Measurements from ENCODE around the gene FSD1. TPM values are rescaled to one million over a fixed set of nuclear protein-coding genes. Genes with fewer than 3 reads are reported as not detected.

Gene FSD1
- total RNA-seq, 2 experiments from 2014 or later: 19.8 to 23.2 TPM

DNA sequence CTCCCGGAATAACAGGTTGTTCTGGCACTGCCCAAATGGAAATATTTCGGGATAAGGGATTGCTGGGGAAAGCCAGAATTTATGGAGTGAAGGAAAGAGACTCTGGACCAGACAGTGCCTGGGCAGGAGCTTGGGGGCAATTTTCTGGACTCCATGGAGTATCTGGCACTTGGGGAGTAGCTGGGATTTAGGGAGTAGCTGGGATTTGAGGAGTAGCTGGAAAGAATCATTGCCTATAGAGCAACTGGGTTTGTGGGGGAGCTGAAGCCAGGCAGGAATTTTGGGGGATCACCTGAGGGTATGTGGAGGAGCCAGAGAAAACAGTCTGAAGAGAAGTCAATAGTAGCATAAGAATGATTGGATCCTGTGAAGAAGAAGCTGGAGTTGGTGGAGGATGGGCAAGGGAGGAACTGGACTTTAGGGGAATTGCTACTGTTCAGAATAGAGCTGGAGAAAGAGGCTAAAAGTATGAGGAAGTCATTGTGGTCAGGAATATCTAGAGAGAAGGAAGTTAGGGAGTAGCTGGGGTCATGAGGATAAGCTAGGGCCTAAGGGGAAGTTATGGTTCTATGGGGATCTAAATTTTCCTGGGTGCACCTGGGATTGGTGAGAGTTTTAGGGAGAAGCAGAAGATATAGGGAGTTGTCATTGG lies 14.8 kb downstream of the FSD1 start:
- H3K9me3 ChIP-seq (ENCODE audit: low read length): 0 out of 2 replicates have a peak, but pooled peaks cover 8% of the 10 kb centered on the region
- ChIA-PET POLR2A (interaction anchor here (0.7 to 1.7 kb wide), 2 partner anchors 10 to 15 kb away, joined by 3 to 4 read pairs; no protein-coding TSS in a partner anchor), CTCF (ENCODE audit: unreplicated experiment) (interaction anchor here (0.5 kb wide), 2 partner anchors 17 to 51 kb away, joined by 3 read pairs; no protein-coding TSS in a partner anchor)
- H3K4me3 ChIP-seq (ENCODE audit: low read depth, low read length, poor library complexity, severe bottlenecking): no peak overlapping the region
- no peaks in the 10 kb centered on the region for H3K36me3 ChIP-seq (ENCODE audit: insufficient read depth, low read length)
- H3K79me2 ChIP-seq (ENCODE audit: insufficient read depth, low read depth, low read length): no peaks in the 10 kb centered on the region
- no peaks in the 10 kb centered on the region for H3K9me2 ChIP-seq (ENCODE audit: insufficient read depth, low read length)
- H4K20me1 ChIP-seq (ENCODE audit: insufficient read depth, low read length): no peaks in the 10 kb centered on the region
- H3K4me2 ChIP-seq (ENCODE audit: low read length): no peak overlapping the region
- TF ChIP-seq EZH2phosphoT487 (IDR thresholded peaks at IDR 0.05; ENCODE audit: borderline replicate concordance, low read depth, low read length): no peak
- TF ChIP-seq CTCF (conservative IDR thresholded peaks at IDR 0.05; ENCODE audit: low read length): no peak
- no peak overlapping the region for H2AFZ ChIP-seq (ENCODE audit: low read length)
- intact Hi-C loops (cut with micrococcal nuclease; ENCODE audit: unreplicated experiment): no loop called here
- H3K4me1 ChIP-seq (ENCODE audit: insufficient read depth, low read length, poor library complexity, severe bottlenecking): no peaks in the 10 kb centered on the region
- BruUV-seq (replicated peaks): no TSS peak
- no peak overlapping the region for H3K27ac ChIP-seq (ENCODE audit: low read depth, low read length, poor library complexity, severe bottlenecking)
- no peak for DNase-seq (ENCODE audit: low spot score)

GRCh38 chr19:4320419-4320818 lies 16.0 kb downstream of the FSD1 start:
- CTCF ChIA-PET (ENCODE audit: unreplicated experiment): no interaction called here

More at GRCh38 chr19:4320419-4320818, 16.0 kb downstream of the FSD1 start:
- Histone ChIP-seq H3K9me3 (ENCODE audit: low read length) (0 out of 2 replicates have a peak, but pooled peaks cover 8% of the 10 kb centered on the region), H4K20me1 (ENCODE audit: insufficient read depth, low read length) (no peaks in the 10 kb centered on the region), H3K4me2 (ENCODE audit: low read length) (no peak overlapping the region), H3K9me2 (ENCODE audit: insufficient read depth, low read length) (no peaks in the 10 kb centered on the region), H3K36me3 (ENCODE audit: insufficient read depth, low read length) (no peaks in the 10 kb centered on the region), H3K4me1 (ENCODE audit: insufficient read depth, low read length, poor library complexity, severe bottlenecking) (no peaks in the 10 kb centered on the region), H3K4me3 (ENCODE audit: low read depth, low read length, poor library complexity, severe bottlenecking) (no peak overlapping the region), H2AFZ (ENCODE audit: low read length) (no peak overlapping the region), H3K79me2 (ENCODE audit: insufficient read depth, low read depth, low read length) (no peaks in the 10 kb centered on the region), H3K27ac (ENCODE audit: low read depth, low read length, poor library complexity, severe bottlenecking) (no peak overlapping the region)
- no TSS peak for BruUV-seq (replicated peaks)
- intact Hi-C loops (cut with micrococcal nuclease; ENCODE audit: unreplicated experiment): no loop called here
- POLR2A ChIA-PET: interaction anchor here (1.1 to 1.7 kb wide), 2 partner anchors 13 to 22 kb away, joined by 4 to 5 read pairs; partner anchors contain the start of gene MPND
- no peak for DNase-seq (ENCODE audit: low spot score)
- no peak for TF ChIP-seq EZH2phosphoT487 (IDR thresholded peaks at IDR 0.05; ENCODE audit: borderline replicate concordance, low read depth, low read length)
- no peak for TF ChIP-seq CTCF (conservative IDR thresholded peaks at IDR 0.05; ENCODE audit: low read length)

Measured in OCI-LY7 (cell line).